Naive B cell (primary cell): Measurements from ENCODE around the gene IMMP2L. TPM values are rescaled to one million over a fixed set of nuclear protein-coding genes. Genes with fewer than 3 reads are reported as not detected.
A peak's percentile ranks its signal among the peaks of the same experiment; 100 is the strongest.

ENCODE experiments used
- ATAC-seq, 2 donors: fragments of 150-1000 bp; cut with Tn5 transposase; 2 replicates each; pipeline ENCODE4 v1.10.0; 2021; ENCODE audit warnings: low read depth in 2 of 2, mild to moderate bottlenecking in 2 of 2, moderate library complexity in 2 of 2
- DNase-seq: peaks from one replicate; pipeline ENCODE4 v3.0.0; 2022
- H3K27ac Mint-ChIP-seq, 6 donors: one replicate each; pipeline ENCODE4 v1.8.0; 2020 to 2022; ENCODE audit warnings: mild to moderate bottlenecking in 6 of 6, mixed read lengths in 6 of 6, moderate library complexity in 5 of 6, inconsistent platforms in 2 of 6
- H3K27me3 Mint-ChIP-seq, 3 donors: one replicate each; pipeline ENCODE4 v1.8.0; 2021 to 2022; ENCODE audit warnings: mixed read lengths in 3 of 3, mild to moderate bottlenecking in 1 of 3
- H3K36me3 Mint-ChIP-seq, 2 donors: one replicate each; pipeline ENCODE4 v1.8.0; 2020 to 2022; ENCODE audit warnings: mixed read lengths in 2 of 2, inconsistent platforms in 1 of 2, mild to moderate bottlenecking in 1 of 2
- H3K4me1 Mint-ChIP-seq, 3 donors: one replicate each; pipeline ENCODE4 v1.8.0; 2020 to 2022; ENCODE audit warnings: mixed read lengths in 3 of 3, inconsistent platforms in 1 of 3, mild to moderate bottlenecking in 1 of 3, moderate library complexity in 1 of 3
- H3K4me3 Mint-ChIP-seq, 8 donors: one replicate each; pipeline ENCODE4 v1.8.0; 2020 to 2022; ENCODE audit warnings: mild to moderate bottlenecking in 8 of 8, mixed read lengths in 8 of 8, moderate library complexity in 8 of 8, inconsistent platforms in 2 of 8
- H3K9me3 Mint-ChIP-seq, 7 donors: one replicate each; pipeline ENCODE4 v1.8.0; 2020 to 2022; ENCODE audit warnings: mixed read lengths in 7 of 7, mild to moderate bottlenecking in 5 of 7, inconsistent platforms in 2 of 7, moderate library complexity in 1 of 7
- polyA plus RNA-seq, 6 donors: library from polyadenylated mRNA; unstranded; fragments of 300-500 nt; fragmentation: Illumina TruSeq; gene quantifications; one replicate each; pipeline ENCODE4 v1.2.3, GENCODE V29; 2021; ENCODE audit warnings: low read depth in 6 of 6

The IMMP2L gene
- polyA plus RNA-seq, 6 donors from 2014 or later = 14.9 to 34.0 (median 25.9) TPM

- Mint-ChIP-seq H3K27me3 (no peaks in the 10 kb centered on the region), H3K36me3 (no peaks in the 10 kb centered on the region), H3K4me1 (peaks cover 19 to 40% (median 29%) of the 10 kb centered on the region in 3 donors), H3K4me3 (no peak overlapping the region), H3K27ac (peak overlapping the region in 3 of 6 donors; percentile 28 to 82 (median 80)), H3K9me3 (no peaks in the 10 kb centered on the region)
- DNase-seq (no peak), ATAC-seq (no peak)
Observed at GRCh38 chr7:111103136-111103535, 459.2 kb downstream of the IMMP2L start.

GRCh38 chr7:111101856-111102646 is 460.2 kb downstream of the IMMP2L start:
- Mint-ChIP-seq H3K27me3 (no peaks in the 10 kb centered on the region), H3K4me1 (peaks cover 19 to 40% (median 29%) of the 10 kb centered on the region in 3 donors), H3K36me3 (no peaks in the 10 kb centered on the region), H3K27ac (peak overlapping the region in 1 of 6 donors; percentile 33), H3K4me3 (no peak overlapping the region), H3K9me3 (no peaks in the 10 kb centered on the region)
- ATAC-seq = no peak
- no peak for DNase-seq

DNA sequence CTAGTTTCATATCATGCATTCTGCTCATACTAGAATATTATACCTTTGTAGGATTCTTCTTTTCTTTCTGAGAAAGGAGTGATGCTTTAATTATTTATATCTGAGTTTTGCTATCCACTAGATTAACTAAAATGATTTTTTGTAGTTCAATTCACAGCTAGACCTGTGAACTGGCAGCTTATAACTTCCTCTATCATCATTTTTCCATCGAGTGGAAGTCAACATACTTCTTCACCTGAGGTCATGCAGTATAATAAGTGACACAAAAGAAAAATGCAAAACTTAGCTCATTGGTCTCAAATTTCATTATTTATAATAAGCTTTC is 463.4 kb downstream of the IMMP2L start:
- Mint-ChIP-seq H3K27me3 (no peaks in the 10 kb centered on the region), H3K36me3 (no peaks in the 10 kb centered on the region), H3K9me3 (no peaks in the 10 kb centered on the region), H3K4me1 (peaks cover 8 to 18% (median 13%) of the 10 kb centered on the region in 3 donors), H3K4me3 (no peak overlapping the region), H3K27ac (peak overlapping the region in 1 of 6 donors; percentile 27)
- ATAC-seq (peak in 1 of 2 donors; percentile 21), DNase-seq (no peak)

- ATAC-seq (peak; percentile 50 to 73), DNase-seq (peak; percentile 23)
- H3K4me1 Mint-ChIP-seq = peaks cover 2 to 11% (median 6%) of the 10 kb centered on the region in 3 donors
- H3K27ac Mint-ChIP-seq = no peak overlapping the region
- H3K36me3 Mint-ChIP-seq = no peaks in the 10 kb centered on the region
- H3K27me3 Mint-ChIP-seq = no peaks in the 10 kb centered on the region
- H3K9me3 Mint-ChIP-seq = no peaks in the 10 kb centered on the region
- no peak overlapping the region for H3K4me3 Mint-ChIP-seq
Observed at GRCh38 chr7:111098011-111098925, 464.0 kb downstream of the IMMP2L start.

DNA sequence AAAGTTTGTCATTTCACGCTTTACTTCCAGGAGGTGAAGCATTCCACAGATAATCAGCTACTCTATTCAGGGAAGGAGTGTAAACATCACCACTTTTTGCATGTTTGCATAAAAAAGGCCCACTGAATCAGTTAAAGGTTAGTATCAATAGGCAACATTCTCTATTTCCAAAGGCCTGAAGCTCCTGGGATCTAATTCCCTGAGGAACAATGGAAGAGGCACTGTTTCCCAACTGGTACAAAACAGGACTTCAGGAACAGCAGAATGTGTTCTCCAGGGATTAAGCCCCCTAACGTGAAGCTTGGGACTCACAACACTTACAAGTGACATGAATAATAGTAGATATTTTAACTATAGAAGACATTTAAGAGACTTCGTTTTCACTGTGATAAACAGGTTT is 465.3 kb downstream of the IMMP2L start:
- Mint-ChIP-seq H3K4me3 (no peak overlapping the region), H3K9me3 (no peaks in the 10 kb centered on the region), H3K27ac (no peak overlapping the region), H3K4me1 (peaks cover 0 to 7% (median 5%) of the 10 kb centered on the region in 3 donors), H3K36me3 (no peaks in the 10 kb centered on the region), H3K27me3 (no peaks in the 10 kb centered on the region)
- no peak for DNase-seq
- no peak for ATAC-seq

GRCh38 chr7:111094419-111094818 is 467.9 kb downstream of the IMMP2L start:
- Mint-ChIP-seq H3K27me3 (no peaks in the 10 kb centered on the region), H3K27ac (no peak overlapping the region), H3K9me3 (no peaks in the 10 kb centered on the region), H3K4me3 (no peak overlapping the region), H3K4me1 (peaks cover 0 to 7% (median 5%) of the 10 kb centered on the region in 3 donors), H3K36me3 (no peaks in the 10 kb centered on the region)
- DNase-seq (no peak), ATAC-seq (no peak)

DNA sequence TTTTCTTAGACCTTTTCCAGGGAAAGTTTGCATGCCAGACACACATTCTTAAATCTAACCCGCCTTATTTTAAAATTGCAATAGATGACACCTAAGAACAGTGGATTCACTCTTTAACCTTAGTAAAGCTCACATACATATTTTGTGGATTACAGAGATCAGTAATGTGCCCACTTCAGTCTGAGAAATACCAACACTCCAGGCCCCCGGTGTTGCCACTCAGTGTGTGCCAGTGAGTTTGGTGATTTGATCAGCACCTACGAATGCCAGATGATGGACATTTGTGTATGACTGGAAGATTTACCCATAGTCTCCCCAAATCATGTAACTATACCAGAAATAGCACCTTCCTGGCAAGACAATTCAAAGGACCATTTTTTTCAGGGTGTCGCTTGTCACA is 468.8 kb downstream of the IMMP2L start:
- Mint-ChIP-seq H3K36me3 (no peaks in the 10 kb centered on the region), H3K9me3 (no peaks in the 10 kb centered on the region), H3K27me3 (no peaks in the 10 kb centered on the region), H3K27ac (no peak overlapping the region), H3K4me1 (peaks cover 0 to 3% (median under 1%) of the 10 kb centered on the region in 3 donors), H3K4me3 (no peak overlapping the region)
- no peak for ATAC-seq
- no peak for DNase-seq

DNA sequence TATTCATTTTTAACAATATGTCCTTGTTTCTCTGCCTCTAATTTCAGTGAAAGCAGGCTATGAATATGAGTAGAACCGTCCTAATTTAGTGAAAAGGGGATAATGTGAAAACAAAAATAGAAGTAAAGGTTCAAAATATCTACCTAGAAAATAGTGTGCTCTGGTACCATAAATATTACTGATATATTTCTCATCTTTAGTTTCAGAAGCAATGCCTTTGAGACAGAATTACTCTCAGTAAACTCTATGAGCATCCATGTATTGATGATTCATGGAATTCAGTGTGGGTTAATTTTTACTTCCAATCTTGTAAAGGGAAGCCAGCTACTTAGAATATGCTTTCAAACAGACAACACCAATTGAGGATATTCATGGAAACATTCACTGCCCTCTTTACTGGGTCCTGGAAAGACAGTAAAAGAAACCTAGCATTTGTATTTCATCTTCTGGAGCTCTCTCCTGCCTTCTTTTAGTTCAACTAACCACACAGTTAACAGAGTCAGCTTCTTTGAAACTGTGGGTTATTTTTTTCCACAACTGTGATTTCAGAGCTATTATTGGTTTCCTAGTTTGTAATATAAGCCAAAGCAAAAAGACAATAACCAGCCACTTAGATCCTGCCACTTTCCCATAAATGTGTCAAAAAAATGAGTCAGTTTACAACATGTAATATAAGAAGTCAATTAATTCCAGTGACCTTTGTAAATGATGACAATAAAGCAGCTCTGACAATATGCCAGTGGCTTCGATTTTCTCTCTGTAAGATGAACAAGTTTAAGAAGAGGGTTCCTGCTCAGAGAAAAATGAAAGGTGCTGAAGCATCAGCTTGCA is 469.7 kb downstream of the IMMP2L start:
- no peaks in the 10 kb centered on the region for H3K4me1 Mint-ChIP-seq

GRCh38 chr7:111091593-111092358 is 470.5 kb downstream of the IMMP2L start:
- Mint-ChIP-seq H3K4me3 (no peak overlapping the region), H3K36me3 (no peaks in the 10 kb centered on the region), H3K9me3 (no peaks in the 10 kb centered on the region), H3K4me1 (no peaks in the 10 kb centered on the region), H3K27me3 (no peaks in the 10 kb centered on the region), H3K27ac (no peak overlapping the region)
- ATAC-seq (no peak), DNase-seq (no peak)

More for the DNA sequence above, 469.7 kb downstream of the IMMP2L start:
- no peak for DNase-seq
- H3K27ac Mint-ChIP-seq = no peak overlapping the region
- no peaks in the 10 kb centered on the region for H3K27me3 Mint-ChIP-seq
- no peaks in the 10 kb centered on the region for H3K36me3 Mint-ChIP-seq
- no peak for ATAC-seq
- no peak overlapping the region for H3K4me3 Mint-ChIP-seq
- no peaks in the 10 kb centered on the region for H3K9me3 Mint-ChIP-seq

GRCh38 chr7:111090846-111091245 is 471.4 kb downstream of the IMMP2L start, which contains the start of gene LRRN3:
Gene LRRN3 (plus strand): TSS chr7:111091127. CDS start chr7:111122773, 31,646 bp downstream.
- H3K9me3 Mint-ChIP-seq = no peaks in the 10 kb centered on the region
- H3K4me3 Mint-ChIP-seq = no peak within 1 kb of the TSS
- H3K27me3 Mint-ChIP-seq = no peaks in the 10 kb centered on the region
- no peak within 1 kb of the TSS for H3K27ac Mint-ChIP-seq
- H3K36me3 Mint-ChIP-seq = no peaks in the 10 kb centered on the region
- no peak for DNase-seq
- no peak for ATAC-seq
- H3K4me1 Mint-ChIP-seq = no peaks in the 10 kb centered on the region

DNA sequence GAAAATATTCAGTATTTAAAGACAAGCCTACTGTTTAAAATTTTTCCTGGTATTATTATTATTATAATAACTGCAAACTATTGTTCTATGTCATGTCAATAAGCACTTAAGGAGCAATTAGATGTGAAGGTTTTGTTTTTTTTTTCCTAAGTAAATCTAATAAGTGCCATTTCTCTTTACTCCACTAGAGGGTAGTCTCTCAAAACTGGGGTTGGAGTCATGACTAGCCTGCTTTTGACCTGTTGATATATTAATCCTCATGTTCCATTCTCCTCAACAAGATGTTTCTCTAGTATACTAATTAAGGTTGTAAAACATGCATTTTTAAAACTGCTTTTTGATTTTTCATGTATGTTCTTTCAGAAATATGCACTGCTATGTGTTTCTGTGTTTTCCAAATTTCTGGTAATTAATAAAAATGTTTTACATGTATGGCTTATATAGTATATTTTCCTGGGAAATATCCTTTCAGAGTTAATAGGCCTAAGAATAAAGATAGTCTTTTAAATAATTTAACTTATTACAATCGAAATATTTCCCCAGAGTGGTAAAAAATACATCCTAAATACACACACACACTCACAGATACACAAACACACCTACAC is 472.4 kb downstream of the IMMP2L start:
- H3K27me3 Mint-ChIP-seq = no peaks in the 10 kb centered on the region
- DNase-seq (peak; percentile 18), ATAC-seq (peak in 1 of 2 donors; percentile 37)
- no peak overlapping the region for H3K4me3 Mint-ChIP-seq
- no peaks in the 10 kb centered on the region for H3K36me3 Mint-ChIP-seq
- H3K4me1 Mint-ChIP-seq = peaks cover 0 to under 1% (median 0%) of the 10 kb centered on the region in 3 donors
- no peak overlapping the region for H3K27ac Mint-ChIP-seq
- peaks cover 0 to 4% (median 0%) of the 10 kb centered on the region in 7 donors for H3K9me3 Mint-ChIP-seq

GRCh38 chr7:111088328-111088727 is 474.0 kb downstream of the IMMP2L start:
- Mint-ChIP-seq H3K4me1 (peaks cover 14 to 17% (median 16%) of the 10 kb centered on the region in 3 donors), H3K27ac (peak overlapping the region in 1 of 6 donors; percentile 68), H3K4me3 (no peak overlapping the region), H3K27me3 (no peaks in the 10 kb centered on the region), H3K9me3 (peaks cover 0 to 4% (median 0%) of the 10 kb centered on the region in 7 donors), H3K36me3 (no peaks in the 10 kb centered on the region)
- ATAC-seq = no peak
- no peak for DNase-seq
